Neural crest cell (in vitro differentiated cells): ENCODE results near the gene EPN2. TPM values are rescaled to one million over a fixed set of nuclear protein-coding genes. Genes with fewer than 3 reads are reported as not detected.
A peak's percentile ranks its signal among the peaks of the same experiment; 100 is the strongest.

Experiments used
- DNase-seq: peaks from one replicate; pipeline ENCODE4 v3.0.0; 2021; ENCODE audit warnings: low read depth, mixed read lengths, low spot score
- H3K27ac Mint-ChIP-seq: one replicate; pipeline ENCODE4 v1.8.0; 2021; ENCODE audit warnings: mild to moderate bottlenecking, mixed read lengths; ENCODE audit not compliant: unreplicated experiment
- H3K27me3 Mint-ChIP-seq: 2 replicates; pipeline ENCODE4 v1.8.0; 2021; ENCODE audit warnings: low read depth, mild to moderate bottlenecking, mixed read lengths
- H3K36me3 Mint-ChIP-seq: 2 replicates; pipeline ENCODE4 v1.8.0; 2021; ENCODE audit warnings: low read depth, mild to moderate bottlenecking, mixed read lengths
- H3K4me1 Mint-ChIP-seq: 2 replicates; pipeline ENCODE4 v1.8.0; 2021; ENCODE audit warnings: mixed read lengths
- H3K4me3 Mint-ChIP-seq: one replicate; pipeline ENCODE4 v1.8.0; 2021; ENCODE audit warnings: mild to moderate bottlenecking, mixed read lengths
- H3K9me3 Mint-ChIP-seq: 2 replicates; pipeline ENCODE4 v1.8.0; 2021; ENCODE audit warnings: mixed read lengths
- total RNA-seq: library from RNA; stranded (reverse); gene quantifications from 2 replicates; pipeline ENCODE4 v1.2.1, GENCODE V29; 2021
- TF ChIP-seq, protein P1 (sequence below): fragments of 200-600 bp; sonication (generic); conservative IDR thresholded peaks from 2 replicates; pipeline ENCODE4 v1.5.0; 2021; ENCODE audit warnings: antibody characterized with exemption, mild to moderate bottlenecking

The EPN2 gene
- total RNA-seq, 1 donor from 2014 or later, result 45.5 TPM

- no peak overlapping the region for H3K4me3 Mint-ChIP-seq
- peaks cover 4% of the 10 kb centered on the region for H3K36me3 Mint-ChIP-seq
- peak overlapping the region; percentile 73 for H3K27ac Mint-ChIP-seq
- TF ChIP-seq, protein P1, sequence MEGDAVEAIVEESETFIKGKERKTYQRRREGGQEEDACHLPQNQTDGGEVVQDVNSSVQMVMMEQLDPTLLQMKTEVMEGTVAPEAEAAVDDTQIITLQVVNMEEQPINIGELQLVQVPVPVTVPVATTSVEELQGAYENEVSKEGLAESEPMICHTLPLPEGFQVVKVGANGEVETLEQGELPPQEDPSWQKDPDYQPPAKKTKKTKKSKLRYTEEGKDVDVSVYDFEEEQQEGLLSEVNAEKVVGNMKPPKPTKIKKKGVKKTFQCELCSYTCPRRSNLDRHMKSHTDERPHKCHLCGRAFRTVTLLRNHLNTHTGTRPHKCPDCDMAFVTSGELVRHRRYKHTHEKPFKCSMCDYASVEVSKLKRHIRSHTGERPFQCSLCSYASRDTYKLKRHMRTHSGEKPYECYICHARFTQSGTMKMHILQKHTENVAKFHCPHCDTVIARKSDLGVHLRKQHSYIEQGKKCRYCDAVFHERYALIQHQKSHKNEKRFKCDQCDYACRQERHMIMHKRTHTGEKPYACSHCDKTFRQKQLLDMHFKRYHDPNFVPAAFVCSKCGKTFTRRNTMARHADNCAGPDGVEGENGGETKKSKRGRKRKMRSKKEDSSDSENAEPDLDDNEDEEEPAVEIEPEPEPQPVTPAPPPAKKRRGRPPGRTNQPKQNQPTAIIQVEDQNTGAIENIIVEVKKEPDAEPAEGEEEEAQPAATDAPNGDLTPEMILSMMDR, result no peak
- DNase-seq, result no peak
- H3K9me3 Mint-ChIP-seq, result no peaks in the 10 kb centered on the region
- peaks cover 65% of the 10 kb centered on the region for H3K4me1 Mint-ChIP-seq
- no peaks in the 10 kb centered on the region for H3K27me3 Mint-ChIP-seq
These were observed 51.3 kb downstream of the EPN2 start for GRCh38 chr17:19288453-19288852.

GRCh38 chr17:19290066-19290705 lies 53.0 kb downstream of the EPN2 start:
- H3K4me1 Mint-ChIP-seq, result peaks cover 49% of the 10 kb centered on the region
- H3K4me3 Mint-ChIP-seq, result no peak overlapping the region

DNA sequence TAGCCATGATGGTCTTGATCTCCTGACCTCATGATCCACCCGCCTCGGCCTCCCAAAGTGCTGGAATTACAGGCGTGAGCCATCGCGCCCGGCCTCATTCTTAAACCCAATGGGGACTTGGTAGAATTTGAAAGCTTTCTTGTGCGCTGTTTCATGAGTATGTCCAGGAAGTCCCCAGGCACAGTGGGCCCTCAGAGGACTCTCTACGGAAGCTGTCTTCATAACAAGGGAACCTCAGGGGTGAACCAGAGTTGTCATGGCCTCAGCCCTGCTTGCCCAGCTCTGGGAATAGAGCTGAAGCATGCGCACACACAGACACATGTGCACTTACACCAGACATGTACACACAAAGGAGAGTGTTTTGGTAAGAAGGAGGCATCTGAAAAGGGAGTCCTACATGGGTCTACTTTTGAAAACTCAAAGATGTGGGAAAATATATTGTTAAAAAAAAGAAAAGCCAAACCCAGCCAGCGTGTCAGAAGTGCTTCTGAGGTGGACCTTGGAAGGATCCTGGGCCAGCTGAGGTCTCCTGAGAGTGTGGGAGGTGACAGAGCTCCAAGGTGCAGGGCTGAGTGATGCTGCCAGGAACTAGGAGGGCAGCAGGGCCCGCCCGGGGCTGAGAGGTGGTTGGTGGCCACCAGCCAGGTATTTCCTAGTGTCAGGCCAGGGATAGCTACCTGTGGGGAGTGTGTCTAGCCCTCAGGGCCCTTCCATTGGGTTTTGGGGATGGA lies 54.6 kb downstream of the EPN2 start:
- Mint-ChIP-seq H3K27me3 (no peaks in the 10 kb centered on the region), H3K27ac (no peak overlapping the region), H3K36me3 (peaks cover 4% of the 10 kb centered on the region), H3K4me1 (peaks cover 38% of the 10 kb centered on the region), H3K9me3 (no peaks in the 10 kb centered on the region), H3K4me3 (no peak overlapping the region)
- TF ChIP-seq, protein P1, result no peak
- no peak for DNase-seq

More at GRCh38 chr17:19290066-19290705, 53.0 kb downstream of the EPN2 start:
- H3K27me3 Mint-ChIP-seq, result no peaks in the 10 kb centered on the region
- TF ChIP-seq, protein P1, result no peak
- no peak for DNase-seq
- H3K36me3 Mint-ChIP-seq, result peaks cover 4% of the 10 kb centered on the region
- H3K9me3 Mint-ChIP-seq, result no peaks in the 10 kb centered on the region
- no peak overlapping the region for H3K27ac Mint-ChIP-seq

DNA sequence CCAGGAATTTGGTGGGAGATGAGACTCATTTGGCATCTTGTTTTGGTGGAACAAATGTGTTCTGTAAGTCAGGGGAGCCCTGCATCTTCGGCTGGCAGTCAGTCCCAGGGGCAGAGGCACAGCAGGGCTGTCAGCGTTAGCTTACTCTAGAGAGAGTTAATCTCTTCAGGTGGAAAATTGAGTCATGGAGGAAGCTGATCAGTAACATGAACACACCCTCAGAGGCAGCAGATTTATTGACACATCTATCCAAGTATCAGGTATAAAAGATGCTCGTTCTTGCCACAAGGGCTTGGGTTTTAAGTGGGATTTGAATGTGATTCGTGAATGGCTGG lies 55.2 kb downstream of the EPN2 start:
- Mint-ChIP-seq H3K27ac (no peak overlapping the region), H3K4me1 (peaks cover 38% of the 10 kb centered on the region), H3K36me3 (peaks cover 4% of the 10 kb centered on the region), H3K9me3 (no peaks in the 10 kb centered on the region), H3K27me3 (no peaks in the 10 kb centered on the region), H3K4me3 (no peak overlapping the region)
- DNase-seq, result no peak
- TF ChIP-seq, protein P1, result no peak

GRCh38 chr17:19294443-19294842 lies 57.3 kb downstream of the EPN2 start:
- Mint-ChIP-seq H3K4me1 (peaks cover 35% of the 10 kb centered on the region), H3K9me3 (no peaks in the 10 kb centered on the region), H3K4me3 (no peak overlapping the region), H3K27me3 (no peaks in the 10 kb centered on the region), H3K36me3 (no peaks in the 10 kb centered on the region), H3K27ac (no peak overlapping the region)
- TF ChIP-seq, protein P1, result no peak
- no peak for DNase-seq
